Measurements from ENCODE around the gene CDH2.

Gene CDH2

GRCh38 chr18:28176698-28176947, 307 bp downstream of the CDH2 start:
- TF ChIP-seq, protein P1, sequence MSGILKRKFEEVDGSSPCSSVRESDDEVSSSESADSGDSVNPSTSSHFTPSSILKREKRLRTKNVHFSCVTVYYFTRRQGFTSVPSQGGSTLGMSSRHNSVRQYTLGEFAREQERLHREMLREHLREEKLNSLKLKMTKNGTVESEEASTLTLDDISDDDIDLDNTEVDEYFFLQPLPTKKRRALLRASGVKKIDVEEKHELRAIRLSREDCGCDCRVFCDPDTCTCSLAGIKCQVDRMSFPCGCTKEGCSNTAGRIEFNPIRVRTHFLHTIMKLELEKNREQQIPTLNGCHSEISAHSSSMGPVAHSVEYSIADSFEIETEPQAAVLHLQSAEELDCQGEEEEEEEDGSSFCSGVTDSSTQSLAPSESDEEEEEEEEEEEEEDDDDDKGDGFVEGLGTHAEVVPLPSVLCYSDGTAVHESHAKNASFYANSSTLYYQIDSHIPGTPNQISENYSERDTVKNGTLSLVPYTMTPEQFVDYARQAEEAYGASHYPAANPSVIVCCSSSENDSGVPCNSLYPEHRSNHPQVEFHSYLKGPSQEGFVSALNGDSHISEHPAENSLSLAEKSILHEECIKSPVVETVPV (CRISPR knock-in tag; IDR thresholded peaks at IDR 0.05) = no peak
- TF ChIP-seq ZNF565 (CRISPR knock-in tag; conservative IDR thresholded peaks at IDR 0.05; ENCODE audit: low read depth) = no peak
- no peak for ATAC-seq

- peak; percentile 7 for ATAC-seq
- no peak for TF ChIP-seq ARNTL (CRISPR knock-in tag; IDR thresholded peaks at IDR 0.05; ENCODE audit: borderline replicate concordance, low read depth)
- TF ChIP-seq CSDC2 (CRISPR knock-in tag; IDR thresholded peaks at IDR 0.05) = no peak
Observed at GRCh38 chr18:28175930-28176697, 816 bp downstream of the CDH2 start.

DNA sequence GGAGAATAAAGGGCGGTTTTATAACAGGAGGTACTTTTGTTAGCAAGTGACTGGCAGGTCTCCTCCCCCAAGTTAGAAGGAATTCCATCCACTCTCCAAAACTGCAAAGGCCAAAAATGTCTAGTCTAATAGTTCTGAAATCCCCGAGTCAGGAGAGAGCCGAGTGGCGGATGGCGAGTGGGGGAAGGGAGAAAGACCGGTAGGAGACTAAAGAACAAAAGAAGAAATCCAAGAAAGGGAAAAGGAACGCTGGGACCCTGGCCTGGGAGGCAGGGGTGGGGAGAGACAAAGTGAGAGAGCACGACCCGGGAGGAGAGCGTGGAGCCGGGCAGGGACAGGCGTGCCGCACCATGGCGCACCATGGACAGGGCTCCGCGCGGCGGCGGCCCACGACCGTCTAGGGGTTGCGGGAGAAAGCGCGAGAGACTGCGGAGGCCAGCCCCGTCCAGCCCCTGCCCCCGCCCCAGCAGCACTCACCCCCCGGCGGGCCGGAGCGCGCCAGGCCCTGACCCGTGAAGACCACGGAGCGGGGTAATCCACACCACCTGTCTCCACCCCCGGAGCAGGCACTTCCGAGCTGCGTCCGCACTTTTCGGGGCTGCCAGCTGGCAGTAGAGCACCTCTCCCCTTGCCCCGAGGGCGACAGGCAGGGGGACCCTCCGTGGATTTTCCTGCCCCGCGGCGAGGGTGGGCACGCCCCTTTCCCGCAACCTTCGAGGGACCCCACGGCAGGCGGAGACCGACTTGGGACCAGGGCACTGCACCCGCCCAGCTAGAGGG, 1.6 kb downstream of the CDH2 start:
- TF ChIP-seq ARNTL (CRISPR knock-in tag; IDR thresholded peaks at IDR 0.05; ENCODE audit: borderline replicate concordance, low read depth) (no peak), TSHZ2 (CRISPR knock-in tag; IDR thresholded peaks at IDR 0.05) (no peak), TOX (CRISPR knock-in tag; IDR thresholded peaks at IDR 0.05; ENCODE audit: borderline replicate concordance) (no peak), RARB (CRISPR knock-in tag; IDR thresholded peaks at IDR 0.05) (no peak), POU6F1 (CRISPR knock-in tag; IDR thresholded peaks at IDR 0.05; ENCODE audit: borderline replicate concordance, low read depth) (no peak), CSDC2 (CRISPR knock-in tag; IDR thresholded peaks at IDR 0.05) (no peak), TCF4 (CRISPR knock-in tag; IDR thresholded peaks at IDR 0.05; ENCODE audit: borderline replicate concordance) (no peak), ISL1 (CRISPR knock-in tag; IDR thresholded peaks at IDR 0.05) (no peak), PPARA (CRISPR knock-in tag; IDR thresholded peaks at IDR 0.05; ENCODE audit: borderline replicate concordance) (no peak)
- TF ChIP-seq, protein P2, sequence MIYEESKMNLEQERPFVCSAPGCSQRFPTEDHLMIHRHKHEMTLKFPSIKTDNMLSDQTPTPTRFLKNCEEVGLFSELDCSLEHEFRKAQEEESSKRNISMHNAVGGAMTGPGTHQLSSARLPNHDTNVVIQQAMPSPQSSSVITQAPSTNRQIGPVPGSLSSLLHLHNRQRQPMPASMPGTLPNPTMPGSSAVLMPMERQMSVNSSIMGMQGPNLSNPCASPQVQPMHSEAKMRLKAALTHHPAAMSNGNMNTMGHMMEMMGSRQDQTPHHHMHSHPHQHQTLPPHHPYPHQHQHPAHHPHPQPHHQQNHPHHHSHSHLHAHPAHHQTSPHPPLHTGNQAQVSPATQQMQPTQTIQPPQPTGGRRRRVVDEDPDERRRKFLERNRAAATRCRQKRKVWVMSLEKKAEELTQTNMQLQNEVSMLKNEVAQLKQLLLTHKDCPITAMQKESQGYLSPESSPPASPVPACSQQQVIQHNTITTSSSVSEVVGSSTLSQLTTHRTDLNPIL (CRISPR knock-in tag; IDR thresholded peaks at IDR 0.05; ENCODE audit: low read depth) = no peak
- peak; percentile 59 for ATAC-seq

DNA sequence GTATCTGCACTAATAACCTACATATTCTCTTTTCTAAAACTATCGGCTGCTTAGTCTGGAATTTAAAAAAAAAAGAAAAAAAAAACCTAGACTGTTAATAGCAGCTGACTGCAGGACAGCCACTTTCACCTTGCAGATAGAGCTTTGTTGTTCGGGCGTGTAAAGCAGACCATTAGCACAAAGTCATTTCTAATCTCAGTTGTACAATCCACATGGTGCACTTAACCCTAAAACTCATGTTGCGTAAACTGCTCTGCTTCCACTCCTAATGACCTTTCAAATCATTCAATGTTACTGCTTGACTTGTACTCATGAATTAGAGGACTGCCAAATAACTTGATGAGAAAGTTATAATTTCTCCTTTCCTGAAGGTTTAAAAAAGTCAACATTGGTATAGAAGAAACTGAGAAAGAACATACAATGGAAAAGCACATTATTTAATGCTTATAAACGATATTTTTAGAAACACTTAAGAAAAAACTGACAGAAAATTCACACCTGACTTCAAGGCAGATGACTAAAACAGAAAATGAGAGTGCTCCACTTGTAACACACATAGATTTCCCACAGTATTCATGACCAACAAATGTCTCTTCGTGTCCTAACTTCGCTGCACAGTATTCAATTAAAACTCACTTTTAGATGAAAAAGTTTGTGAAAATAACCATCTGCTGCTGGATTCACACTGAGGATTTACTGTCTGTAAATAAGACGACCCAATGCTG, 2.6 kb downstream of the CDH2 start:
- TF ChIP-seq ISL1 (CRISPR knock-in tag; IDR thresholded peaks at IDR 0.05) (peak; percentile 32; the same call in 1 of the 2 replicates), ZNF70 (CRISPR knock-in tag; IDR thresholded peaks at IDR 0.05) (no peak)
- ATAC-seq = no peak

GRCh38 chr18:28171837-28172236, 5.1 kb downstream of the CDH2 start:
- no peak for ATAC-seq
- no peak for TF ChIP-seq RARB (CRISPR knock-in tag; IDR thresholded peaks at IDR 0.05)
- no peak for TF ChIP-seq BACH2 (CRISPR knock-in tag; IDR thresholded peaks at IDR 0.05; ENCODE audit: borderline replicate concordance)
- no peak for TF ChIP-seq SNAI2 (CRISPR knock-in tag; IDR thresholded peaks at IDR 0.05)
- no peak for TF ChIP-seq TSHZ2 (CRISPR knock-in tag; IDR thresholded peaks at IDR 0.05)
- no peak for TF ChIP-seq ARNTL (CRISPR knock-in tag; IDR thresholded peaks at IDR 0.05; ENCODE audit: borderline replicate concordance, low read depth)
- no peak for TF ChIP-seq PATZ1 (CRISPR knock-in tag; IDR thresholded peaks at IDR 0.05; ENCODE audit: borderline replicate concordance)
- TF ChIP-seq CSDC2 (CRISPR knock-in tag; IDR thresholded peaks at IDR 0.05) = no peak
- no peak for TF ChIP-seq ZNF70 (CRISPR knock-in tag; IDR thresholded peaks at IDR 0.05)
- TF ChIP-seq TOX (CRISPR knock-in tag; IDR thresholded peaks at IDR 0.05; ENCODE audit: borderline replicate concordance) = no peak
- TF ChIP-seq ZNF565 (CRISPR knock-in tag; conservative IDR thresholded peaks at IDR 0.05; ENCODE audit: low read depth) = no peak
- TF ChIP-seq ZFP30 (CRISPR knock-in tag; IDR thresholded peaks at IDR 0.05) = no peak
